GM10266 (cell line): ENCODE results near the gene STAB2.

Experiments
- DNase-seq: peaks from one replicate; pipeline ENCODE4 v3.0.0; 2012; ENCODE audit errors: extremely low spot score
- TF ChIP-seq, protein P1 (sequence below): IDR thresholded peaks from 2 replicates; pipeline ENCODE4 v1.5.1; 2012; ENCODE audit warnings: mild to moderate bottlenecking, low read depth; ENCODE audit not compliant: control insufficient read depth, insufficient read depth; ENCODE audit errors: missing control alignments

STAB2 gene

DNA sequence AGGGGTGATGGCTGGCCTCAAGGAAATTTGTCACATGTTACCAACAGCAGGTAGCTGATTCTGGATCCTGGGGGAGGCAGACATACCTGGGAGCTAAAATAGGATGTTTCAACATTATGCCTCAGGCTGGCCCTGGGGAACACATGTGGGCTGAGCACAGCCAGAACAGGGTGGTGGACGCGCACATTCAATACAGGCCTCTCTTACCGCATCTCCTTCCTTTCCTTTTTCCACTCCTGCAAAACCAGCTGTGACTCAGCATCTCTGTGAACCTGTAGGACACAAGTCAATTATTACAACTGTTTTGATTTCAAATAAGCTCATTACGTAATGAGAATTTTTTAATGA lies 193.0 kb downstream of the STAB2 start:
- no peak for DNase-seq

DNA sequence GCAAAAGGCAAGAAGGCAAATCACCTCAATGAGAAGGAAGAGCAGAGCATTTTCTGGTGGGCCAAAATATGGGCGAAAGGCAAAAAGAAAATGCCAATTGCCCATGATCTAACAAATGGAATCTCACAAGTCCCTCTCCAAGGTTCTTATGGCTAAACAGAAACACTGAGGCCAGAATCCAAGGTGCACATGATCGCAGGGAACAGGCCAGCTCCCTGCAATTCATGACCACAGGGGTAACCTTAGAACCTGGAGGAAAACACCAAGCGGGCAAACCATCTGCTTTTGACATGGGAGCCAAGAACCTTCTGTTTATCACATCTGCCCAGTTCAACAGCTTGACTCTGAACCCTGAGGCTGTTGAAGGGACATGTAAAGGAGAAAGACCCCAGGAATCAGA lies 193.9 kb downstream of the STAB2 start:
- TF ChIP-seq, protein P1, sequence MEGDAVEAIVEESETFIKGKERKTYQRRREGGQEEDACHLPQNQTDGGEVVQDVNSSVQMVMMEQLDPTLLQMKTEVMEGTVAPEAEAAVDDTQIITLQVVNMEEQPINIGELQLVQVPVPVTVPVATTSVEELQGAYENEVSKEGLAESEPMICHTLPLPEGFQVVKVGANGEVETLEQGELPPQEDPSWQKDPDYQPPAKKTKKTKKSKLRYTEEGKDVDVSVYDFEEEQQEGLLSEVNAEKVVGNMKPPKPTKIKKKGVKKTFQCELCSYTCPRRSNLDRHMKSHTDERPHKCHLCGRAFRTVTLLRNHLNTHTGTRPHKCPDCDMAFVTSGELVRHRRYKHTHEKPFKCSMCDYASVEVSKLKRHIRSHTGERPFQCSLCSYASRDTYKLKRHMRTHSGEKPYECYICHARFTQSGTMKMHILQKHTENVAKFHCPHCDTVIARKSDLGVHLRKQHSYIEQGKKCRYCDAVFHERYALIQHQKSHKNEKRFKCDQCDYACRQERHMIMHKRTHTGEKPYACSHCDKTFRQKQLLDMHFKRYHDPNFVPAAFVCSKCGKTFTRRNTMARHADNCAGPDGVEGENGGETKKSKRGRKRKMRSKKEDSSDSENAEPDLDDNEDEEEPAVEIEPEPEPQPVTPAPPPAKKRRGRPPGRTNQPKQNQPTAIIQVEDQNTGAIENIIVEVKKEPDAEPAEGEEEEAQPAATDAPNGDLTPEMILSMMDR, result no peak
- DNase-seq, result no peak

More for the DNA sequence above, 193.0 kb downstream of the STAB2 start:
- TF ChIP-seq, protein P1, result no peak

DNA sequence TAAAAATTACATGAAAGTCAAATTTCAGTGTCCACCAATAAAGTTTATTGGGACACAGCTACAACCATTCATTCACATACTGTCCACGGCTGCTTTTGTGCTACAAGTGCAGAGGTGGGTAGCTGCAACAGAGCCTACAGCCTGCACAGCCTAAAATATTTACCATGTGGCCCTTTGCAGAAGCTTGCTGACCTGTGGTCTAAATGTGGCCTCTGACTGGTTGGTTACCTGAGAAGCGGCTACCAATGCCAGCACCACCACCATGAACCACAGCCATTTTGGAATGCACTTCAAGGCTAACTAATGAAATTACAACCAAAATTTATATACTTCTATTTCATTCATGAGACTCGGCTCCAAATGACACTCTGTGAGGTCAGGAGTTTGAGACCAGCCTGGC lies 195.3 kb downstream of the STAB2 start:
- TF ChIP-seq, protein P1, result no peak
- DNase-seq, result no peak

DNA sequence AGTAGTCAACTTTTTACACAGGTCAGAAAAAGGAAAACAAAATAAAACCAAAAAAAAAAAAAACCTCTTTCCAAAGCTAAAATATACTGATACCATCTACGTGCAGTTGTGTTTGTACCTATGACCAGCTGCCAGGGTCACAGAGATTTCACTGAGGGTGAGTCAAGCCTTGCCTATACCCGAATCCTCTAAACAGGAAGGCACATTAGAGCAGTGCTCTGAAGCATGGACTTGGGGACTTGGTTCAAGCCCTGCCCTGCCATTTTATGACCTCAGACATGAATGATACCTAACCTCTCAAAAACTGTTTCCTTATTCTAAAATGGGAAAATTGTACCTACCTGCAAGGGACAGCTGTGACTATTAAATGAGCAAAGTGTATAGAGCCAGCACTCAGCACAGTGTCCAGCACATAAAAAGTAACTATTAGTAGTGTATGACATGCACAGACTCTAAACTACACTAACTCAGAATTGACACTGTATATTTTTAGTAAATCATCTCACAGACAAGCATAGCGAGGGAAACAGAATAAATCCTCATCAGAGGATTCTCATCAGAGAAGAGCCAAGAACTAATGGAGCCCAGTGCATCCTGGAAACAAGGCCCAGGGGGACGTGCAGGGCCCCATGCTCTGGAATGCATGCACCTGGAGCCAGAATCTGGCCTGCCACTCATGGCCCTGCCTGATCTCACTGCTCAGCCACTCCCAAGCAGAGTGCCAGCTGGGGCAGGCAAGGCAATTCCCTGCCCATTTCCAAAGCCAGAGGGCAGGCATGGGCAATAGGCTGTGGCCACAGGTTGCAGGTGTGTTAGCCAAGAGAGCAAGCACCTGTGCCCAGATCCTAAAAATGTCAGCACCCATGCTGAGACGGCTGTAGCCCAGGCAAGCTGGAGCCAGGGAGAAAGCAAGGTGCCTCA lies 196.9 kb downstream of the STAB2 start:
- TF ChIP-seq, protein P1, result no peak

DNA sequence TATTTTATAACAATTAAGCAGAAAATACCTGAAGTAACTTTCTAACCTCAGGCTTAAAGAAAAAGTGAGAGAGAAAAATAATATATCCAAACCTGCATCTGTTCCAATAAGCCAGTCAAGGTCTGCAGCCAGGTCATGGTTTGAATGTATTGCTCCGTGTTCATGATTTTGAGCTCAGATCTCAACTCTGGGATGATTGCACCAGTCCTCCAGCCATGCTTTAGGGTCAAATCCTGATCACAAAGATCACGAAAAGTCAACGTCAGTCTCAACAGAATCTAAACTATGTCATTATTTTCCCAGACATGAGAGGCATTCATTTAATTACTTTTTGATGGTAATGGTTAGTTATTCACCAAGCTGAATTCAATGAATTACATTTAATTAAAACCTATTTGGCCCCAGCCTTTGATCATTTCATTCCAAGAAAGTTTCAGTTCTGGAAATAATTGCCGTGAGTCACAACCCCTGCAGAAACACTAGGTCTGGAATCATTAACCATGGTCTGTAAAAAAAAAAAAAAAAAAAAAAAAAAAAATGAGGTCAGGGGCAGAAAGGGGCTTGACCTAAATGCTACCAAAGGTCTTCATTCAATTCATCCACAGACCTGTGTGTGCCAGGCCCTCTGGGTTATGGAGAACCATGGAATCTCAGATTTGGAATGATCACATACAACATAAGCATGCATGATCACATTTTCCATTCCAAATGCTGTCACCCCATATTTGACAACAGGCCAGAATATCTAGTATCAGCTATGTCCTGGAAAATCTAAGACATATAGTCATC lies 198.4 kb downstream of the STAB2 start:
- no peak for DNase-seq
- TF ChIP-seq, protein P1, result no peak

More for the DNA sequence above, 196.9 kb downstream of the STAB2 start:
- no peak for DNase-seq

DNA sequence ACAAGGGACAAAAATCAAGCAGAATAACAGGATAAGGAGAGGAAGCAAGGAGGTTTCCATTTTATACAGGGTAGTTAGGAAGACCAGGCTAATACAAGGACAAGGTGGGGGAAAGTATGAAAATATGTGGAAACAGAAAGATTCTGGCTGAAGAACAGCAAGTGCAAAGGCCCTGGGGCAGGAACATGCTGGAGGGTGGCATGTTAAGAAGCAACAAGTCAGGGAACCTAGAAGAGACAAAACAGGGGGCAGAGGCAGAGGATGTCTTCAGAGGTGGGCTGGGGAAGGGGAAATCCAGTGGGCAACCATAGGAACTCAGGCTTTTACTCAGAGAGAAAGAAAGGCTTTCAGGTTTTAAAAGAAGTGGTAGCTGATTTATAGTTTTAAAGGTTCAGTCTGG lies 199.1 kb downstream of the STAB2 start:
- DNase-seq, result no peak
- TF ChIP-seq, protein P1, result no peak
